HG03045 (cell line): Measurements from ENCODE around the gene TTYH3.

Source experiments
- ATAC-seq: cut with Tn5 transposase; IDR thresholded peaks from one replicate; pipeline ENCODE4 v1.9.1; 2021; ENCODE audit warnings: mild to moderate bottlenecking, moderate library complexity; ENCODE audit not compliant: unreplicated experiment

Gene TTYH3

DNA sequence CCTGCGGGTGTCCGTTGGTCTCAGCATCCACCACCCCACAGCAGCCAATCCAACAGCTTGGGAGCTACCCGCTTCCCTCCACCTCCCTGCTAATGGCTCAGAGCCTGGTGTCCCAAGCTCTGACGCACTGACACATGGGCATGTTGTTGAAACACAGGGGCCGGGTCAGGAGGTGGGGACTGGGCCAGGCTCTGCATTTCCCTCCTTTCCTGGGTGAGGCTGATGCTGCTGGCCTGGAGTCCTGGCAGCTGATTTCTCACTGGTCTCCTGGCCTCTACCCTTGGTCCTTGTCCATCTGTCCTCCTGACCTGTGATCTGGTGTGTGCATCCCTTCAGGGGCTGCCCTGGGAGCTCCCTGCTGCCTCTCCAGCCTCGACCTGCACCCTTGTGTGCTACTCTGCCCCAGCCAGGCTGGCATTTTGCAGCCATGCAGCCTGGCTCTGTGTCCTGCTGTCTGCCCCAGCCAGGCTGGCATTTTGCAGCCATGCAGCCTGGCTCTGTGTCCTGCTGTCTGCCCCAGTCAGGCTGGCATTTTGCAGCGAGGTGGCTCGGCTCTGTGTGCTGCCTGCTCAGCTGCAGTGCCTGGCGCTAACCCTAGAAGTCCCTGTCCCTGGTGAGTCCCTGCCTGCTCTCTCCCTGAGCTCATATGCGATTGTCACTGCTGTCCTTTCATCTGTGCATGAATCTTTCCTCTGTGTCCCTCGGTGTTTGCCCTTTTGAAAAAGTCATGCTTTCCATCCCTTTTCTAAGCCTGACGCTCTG is 70.2 kb downstream of the TTYH3 start:
- ATAC-seq = no peak

DNA sequence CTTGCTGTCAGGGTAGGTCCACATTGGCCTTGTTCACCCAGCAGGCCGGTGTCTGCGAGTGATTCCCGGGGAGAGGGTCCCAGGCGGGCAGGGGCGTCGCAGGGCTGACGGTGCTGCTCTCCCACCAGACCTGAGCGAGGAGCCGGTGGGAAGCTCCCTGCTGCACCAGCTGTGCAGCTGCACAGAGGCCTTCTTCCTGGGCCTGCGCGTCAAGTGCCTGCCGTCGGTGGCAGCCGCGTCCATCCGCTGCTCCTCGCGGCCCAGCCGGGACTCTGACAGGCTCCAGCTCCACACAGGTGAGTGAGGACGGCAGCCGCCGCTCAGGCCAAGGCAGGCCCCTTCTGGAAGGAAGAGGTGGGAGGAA is 70.8 kb downstream of the TTYH3 start:
- ATAC-seq = no peak

DNA sequence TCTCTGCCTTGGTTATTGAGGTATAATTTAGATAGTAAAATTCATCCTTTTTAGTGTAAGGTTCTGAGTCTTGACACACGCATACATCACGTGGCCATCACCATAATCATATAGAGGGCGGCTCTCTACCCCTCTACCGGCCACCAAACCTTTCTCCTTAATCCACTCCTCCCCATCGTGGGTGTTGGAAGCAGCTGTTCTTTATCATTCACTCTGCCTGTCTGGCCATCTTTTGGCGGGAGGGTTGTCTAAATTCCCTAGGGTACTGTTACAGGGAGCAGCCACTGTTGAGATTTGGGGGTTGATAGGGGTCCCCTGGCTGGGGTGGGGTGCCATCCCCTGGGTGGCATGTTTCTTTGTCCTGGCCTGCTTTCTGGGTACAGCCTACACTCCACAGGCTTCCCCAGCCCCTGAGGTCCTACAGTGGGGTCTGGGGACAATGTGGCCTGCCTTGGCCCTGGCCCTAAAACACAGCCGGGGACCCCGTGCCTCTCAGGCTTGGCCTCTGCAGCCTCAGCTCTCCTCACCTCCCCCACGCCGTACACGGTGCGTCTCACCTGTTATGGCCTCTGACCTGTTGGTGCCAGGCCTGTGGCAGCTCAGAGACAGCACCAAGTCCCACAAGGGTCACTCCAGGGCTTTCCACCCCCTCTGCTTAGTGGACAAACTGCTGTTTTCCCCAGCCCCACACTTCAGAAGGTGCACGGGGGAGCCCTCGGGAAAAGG is 73.7 kb downstream of the TTYH3 start:
- no peak for ATAC-seq

DNA sequence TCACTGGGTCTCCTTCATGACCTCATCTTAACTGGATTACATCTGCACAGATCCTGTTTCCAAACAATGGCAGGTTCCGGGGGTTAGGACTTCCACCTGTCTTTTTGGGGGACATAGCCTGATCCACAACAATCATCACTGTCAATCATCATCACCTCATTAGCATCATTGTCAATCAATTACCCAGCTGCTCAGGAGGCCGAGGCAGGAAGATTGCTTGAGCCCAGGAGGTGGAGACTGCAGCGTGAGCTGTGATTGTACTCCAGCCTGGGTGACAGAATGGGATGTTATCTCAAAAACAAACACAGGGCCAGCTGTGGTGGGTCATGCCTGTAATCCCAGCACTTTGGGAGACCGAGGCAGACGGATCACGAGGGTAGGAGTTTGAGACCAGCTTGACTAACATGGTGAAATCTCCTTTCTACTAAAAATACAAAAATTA is 74.9 kb downstream of the TTYH3 start:
- no peak for ATAC-seq

DNA sequence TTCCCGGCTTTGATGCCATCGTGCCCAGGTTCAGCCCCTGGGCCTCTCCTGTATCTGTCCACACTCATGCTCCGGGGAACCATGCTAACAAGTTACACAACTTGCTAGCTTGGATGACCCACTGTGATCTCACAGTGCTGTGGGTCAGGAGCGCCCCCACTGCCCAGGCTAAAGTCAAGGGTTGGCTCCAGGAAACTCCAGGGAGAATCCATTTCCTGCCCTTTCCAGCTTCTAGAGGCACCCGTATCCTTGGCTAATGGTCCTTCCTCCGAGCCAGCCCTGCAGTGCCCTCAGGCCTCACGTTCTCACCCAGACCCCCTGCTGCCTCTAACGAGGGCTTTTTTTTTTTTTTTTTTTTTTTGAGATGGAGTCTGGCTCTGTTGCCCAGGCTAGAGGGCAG is 75.7 kb downstream of the TTYH3 start:
- ATAC-seq = no peak

DNA sequence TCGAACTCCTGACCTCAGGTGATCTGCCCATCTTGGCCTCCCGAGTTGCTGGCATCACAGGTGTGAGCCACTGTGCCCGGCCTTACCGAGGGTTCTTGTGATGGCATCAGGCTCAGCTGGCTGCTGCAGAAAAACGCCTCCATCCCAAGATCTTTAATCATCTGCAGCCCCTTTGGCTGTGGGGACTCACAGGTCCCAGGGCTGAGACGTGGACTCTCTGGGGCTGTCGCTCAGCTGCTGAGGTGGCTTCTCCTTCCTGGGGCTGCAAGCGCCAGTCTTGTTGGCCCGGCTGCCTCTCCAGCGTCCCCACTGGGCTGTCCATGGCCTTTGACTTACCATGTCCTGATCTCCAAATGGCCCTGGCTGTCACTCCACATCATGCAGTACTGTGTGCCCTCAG is 76.3 kb downstream of the TTYH3 start:
- ATAC-seq = no peak

DNA sequence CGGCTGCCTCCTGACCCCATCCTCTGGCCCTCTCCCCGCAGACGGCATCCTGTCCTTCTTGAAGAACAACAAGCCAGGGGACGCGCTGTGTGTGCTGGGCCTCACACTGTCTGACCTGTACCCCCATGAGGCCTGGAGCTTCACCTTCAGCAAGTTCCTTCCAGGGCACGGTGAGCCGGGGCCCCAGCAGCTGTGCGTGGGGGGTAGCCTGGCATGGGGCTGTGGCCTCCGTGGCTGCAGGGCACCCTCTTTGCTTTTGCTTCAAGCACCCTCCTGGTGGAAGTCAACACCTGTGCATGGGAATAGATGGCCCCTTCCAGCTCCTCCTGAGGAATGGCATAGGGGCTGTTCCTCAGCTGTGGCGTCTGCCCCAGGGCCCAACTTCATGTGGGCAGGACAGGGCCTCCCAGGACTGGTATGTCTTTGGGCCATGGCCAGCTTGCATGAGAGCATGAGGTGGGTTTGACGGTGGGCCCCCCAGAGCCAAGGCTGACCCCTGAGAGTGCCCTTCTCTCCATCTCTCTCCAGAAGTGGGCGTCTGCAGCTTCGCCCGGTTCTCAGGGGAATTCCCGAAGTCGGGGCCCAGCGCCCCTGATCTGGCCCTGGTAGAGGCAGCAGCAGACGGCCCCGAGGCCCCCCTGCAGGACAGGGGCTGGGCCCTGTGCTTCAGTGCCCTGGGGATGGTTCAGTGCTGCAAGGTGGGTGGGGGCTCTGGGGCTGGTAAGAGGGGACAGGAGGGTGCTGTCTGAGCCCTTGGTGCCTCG is 76.9 kb downstream of the TTYH3 start:
- no peak for ATAC-seq

DNA sequence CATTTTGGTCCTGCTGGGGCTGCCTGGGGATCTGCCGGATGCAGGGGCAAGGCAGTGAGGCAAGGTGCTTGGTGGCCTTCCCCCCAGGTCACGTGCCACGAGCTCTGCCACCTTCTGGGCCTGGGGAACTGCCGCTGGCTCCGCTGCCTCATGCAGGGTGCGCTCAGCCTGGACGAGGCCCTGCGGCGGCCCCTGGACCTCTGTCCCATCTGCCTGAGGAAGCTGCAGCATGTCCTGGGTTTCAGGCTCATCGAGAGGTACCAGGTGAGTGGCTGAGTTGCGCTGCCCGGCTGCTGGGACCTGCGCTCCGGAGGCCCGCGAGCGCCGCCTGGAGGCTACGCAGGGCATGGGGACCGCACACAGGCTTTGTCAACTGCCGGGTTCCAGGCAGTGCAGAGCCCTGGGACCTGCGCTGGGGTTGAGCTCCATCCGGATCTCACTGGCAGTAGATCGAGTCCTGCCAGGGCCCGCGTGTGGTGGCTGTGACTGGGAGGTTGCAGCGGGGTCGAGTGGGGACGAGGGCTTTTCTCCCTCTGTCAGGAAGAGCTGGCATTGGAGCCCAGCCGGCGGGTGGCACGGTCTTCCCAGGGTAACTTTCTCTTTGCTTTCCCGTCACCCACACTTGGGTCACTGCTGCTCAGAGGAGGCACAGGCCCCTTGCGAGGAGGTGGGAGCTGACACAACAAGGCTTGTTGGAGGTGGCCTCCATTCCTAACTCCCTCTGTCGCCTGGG is 77.9 kb downstream of the TTYH3 start:
- ATAC-seq = peak; percentile 67

DNA sequence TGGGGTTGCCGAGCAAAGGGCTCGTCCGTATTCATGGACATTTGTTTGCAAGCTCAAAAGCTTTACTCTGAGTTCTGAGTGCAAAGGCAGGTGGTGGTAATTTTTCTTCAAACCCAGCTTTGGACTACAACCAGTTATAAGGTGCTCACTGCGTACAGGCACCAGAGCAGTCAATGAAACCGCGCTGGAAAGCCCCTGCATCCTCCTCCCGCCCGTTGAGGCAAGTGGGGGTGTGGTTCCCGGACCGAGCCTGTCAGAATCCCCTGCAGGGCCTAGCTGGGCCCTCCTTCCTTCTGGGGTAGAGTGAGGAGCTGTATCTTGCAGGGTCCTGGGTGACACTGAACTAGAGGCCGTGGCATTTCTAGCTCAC is 78.5 kb downstream of the TTYH3 start:
- ATAC-seq = peak; percentile 58

DNA sequence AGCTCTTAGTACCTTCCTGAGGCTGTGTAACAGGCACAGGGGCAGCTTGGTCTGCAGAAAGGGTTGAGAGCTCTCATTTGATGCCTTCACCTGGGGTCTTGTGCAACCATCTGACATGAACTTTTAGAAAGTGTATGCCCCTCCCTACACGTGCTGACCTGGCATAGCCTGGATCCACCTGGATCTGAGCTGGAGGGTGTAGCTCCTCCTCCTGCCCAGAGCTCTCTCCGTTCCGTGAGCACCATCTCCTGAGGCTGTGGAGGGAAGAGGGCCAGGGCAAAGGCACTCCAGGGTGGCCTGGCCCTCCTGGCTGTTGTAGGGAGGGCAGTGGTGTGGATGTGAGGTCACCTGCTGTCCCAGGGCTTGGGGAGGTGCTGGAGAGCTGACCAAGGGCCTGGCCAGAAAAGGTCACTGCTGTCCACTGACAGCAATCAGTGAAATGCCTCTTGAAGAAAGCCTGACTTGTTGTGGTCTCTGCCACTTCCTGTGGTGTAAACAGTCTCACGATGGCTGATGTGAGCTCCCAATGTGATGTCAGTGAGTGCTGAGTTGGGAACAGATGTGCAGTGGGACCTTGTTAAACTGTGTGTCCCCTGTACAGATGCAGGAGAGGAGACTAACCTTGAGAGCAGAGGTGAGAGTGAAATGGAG is 79.2 kb downstream of the TTYH3 start:
- no peak for ATAC-seq

DNA sequence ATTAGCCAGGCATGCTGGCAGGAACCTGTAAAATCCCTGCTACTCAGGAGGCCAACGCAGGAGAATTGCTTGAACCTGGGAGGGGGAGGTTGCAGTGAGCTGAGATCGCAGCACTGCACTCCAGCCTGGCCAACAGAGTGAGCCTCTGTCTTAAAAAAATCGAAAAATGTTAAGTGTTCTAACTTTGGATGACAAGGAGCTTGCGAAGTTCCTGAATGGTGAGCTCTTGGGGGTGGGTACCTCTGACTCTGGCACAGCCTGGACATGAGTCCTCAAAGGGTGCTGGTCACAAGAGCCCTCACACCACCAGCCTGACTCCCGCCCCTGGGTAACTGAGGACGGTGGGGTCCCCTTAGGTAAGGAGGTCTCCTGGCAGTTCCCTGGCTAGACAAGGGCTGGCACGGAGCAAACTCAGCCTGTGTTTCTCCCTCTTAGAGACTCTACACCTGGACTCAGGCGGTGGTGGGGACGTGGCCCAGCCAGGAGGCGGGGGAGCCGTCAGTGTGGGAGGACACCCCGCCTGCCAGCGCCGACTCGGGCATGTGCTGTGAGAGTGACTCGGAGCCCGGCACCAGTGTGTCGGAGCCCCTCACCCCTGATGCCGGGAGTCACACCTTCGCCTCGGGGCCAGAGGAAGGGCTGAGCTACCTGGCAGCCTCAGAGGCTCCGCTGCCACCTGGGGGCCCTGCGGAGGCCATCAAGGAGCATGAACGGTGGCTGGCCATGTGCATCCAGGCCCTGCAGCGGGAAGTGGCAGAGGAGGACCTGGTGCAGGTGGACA is 80.3 kb downstream of the TTYH3 start:
- ATAC-seq = no peak

DNA sequence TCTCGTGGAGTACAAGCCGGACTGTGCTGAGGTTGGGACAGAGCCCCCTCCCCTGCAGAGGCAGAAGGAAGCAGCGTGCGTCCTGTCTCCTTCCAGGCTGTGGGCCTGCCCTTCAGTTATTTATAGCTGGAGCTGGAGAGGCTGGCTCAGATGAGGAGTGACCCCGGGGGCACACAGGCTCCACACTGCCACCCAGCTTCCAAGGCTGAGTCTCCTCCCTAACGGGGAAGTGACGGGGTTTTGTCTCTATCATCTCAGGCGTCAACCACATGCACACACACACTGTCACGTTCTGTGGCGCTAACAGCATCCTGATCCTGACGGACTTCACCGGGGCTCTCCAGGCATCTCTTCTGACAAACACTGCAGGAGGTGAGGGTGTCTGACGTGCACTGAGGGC is 81.6 kb downstream of the TTYH3 start:
- ATAC-seq = no peak

DNA sequence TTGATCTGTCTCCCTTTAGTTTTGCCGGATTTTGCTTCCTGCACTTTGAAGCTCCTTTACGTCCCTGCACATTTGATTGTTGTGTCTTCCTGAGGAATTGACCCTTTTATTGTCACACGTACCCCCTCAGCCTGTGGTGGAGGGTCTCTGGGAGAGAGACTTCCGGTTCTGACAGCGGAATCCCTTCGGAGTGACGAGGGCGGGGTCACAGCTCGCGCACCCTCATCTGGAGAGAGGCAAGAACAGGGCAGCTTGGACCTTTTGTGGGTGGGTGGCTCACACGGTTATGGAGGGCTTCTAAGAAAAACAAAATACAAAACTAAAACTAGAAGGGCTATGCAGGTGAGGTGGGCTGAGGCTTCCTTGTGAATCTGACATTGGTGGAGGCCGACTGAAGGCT is 82.2 kb downstream of the TTYH3 start:
- ATAC-seq = no peak
